T-helper 1 cell treated with Interleukin-12 subunit alpha and Interleukin-12 subunit beta and Interleukin-4 antibody, amounts not matched to agents 30 μg/mL and 1 μg/mL, for 36 hours (primary cell): Measurements from ENCODE around the gene ERBB4.

ENCODE experiments used
- H3K27ac Mint-ChIP-seq: one replicate; pipeline ENCODE4 v1.8.0; 2021; ENCODE audit warnings: mild to moderate bottlenecking, mixed read lengths
- H3K27me3 Mint-ChIP-seq: one replicate; pipeline ENCODE4 v1.8.0; 2021; ENCODE audit warnings: low read depth, mixed read lengths
- H3K36me3 Mint-ChIP-seq: one replicate; pipeline ENCODE4 v1.8.0; 2021; ENCODE audit warnings: low read depth, mixed read lengths
- H3K4me1 Mint-ChIP-seq: one replicate; pipeline ENCODE4 v1.8.0; 2021; ENCODE audit warnings: low read depth, mixed read lengths
- H3K4me3 Mint-ChIP-seq: one replicate; pipeline ENCODE4 v1.8.0; 2021; ENCODE audit warnings: mild to moderate bottlenecking, moderate library complexity, mixed read lengths
- H3K9me3 Mint-ChIP-seq: one replicate; pipeline ENCODE4 v1.8.0; 2021; ENCODE audit warnings: mixed read lengths

Gene ERBB4

GRCh38 chr2:211453311-211453887 lies 1085.2 kb downstream of the ERBB4 start:
- no peaks in the 10 kb centered on the region for H3K36me3 Mint-ChIP-seq
- no peaks in the 10 kb centered on the region for H3K27me3 Mint-ChIP-seq
- no peaks in the 10 kb centered on the region for H3K4me1 Mint-ChIP-seq
- no peak overlapping the region for H3K4me3 Mint-ChIP-seq
- H3K9me3 Mint-ChIP-seq = no peaks in the 10 kb centered on the region
- H3K27ac Mint-ChIP-seq = no peak overlapping the region

- no peak overlapping the region for H3K27ac Mint-ChIP-seq
- H3K4me1 Mint-ChIP-seq = no peaks in the 10 kb centered on the region
Measured at GRCh38 chr2:211451642-211452041, 1087.0 kb downstream of the ERBB4 start.

GRCh38 chr2:211449819-211450218 lies 1088.8 kb downstream of the ERBB4 start:
- Mint-ChIP-seq H3K27ac (no peak overlapping the region), H3K4me1 (no peaks in the 10 kb centered on the region), H3K36me3 (no peaks in the 10 kb centered on the region), H3K27me3 (no peaks in the 10 kb centered on the region), H3K4me3 (no peak overlapping the region), H3K9me3 (no peaks in the 10 kb centered on the region)

More at GRCh38 chr2:211451642-211452041, 1087.0 kb downstream of the ERBB4 start:
- Mint-ChIP-seq H3K36me3 (no peaks in the 10 kb centered on the region), H3K9me3 (no peaks in the 10 kb centered on the region), H3K4me3 (no peak overlapping the region), H3K27me3 (no peaks in the 10 kb centered on the region)

GRCh38 chr2:211447548-211447947 lies 1091.1 kb downstream of the ERBB4 start:
- Mint-ChIP-seq H3K27me3 (no peaks in the 10 kb centered on the region), H3K27ac (no peak overlapping the region), H3K4me3 (no peak overlapping the region), H3K36me3 (no peaks in the 10 kb centered on the region), H3K9me3 (no peaks in the 10 kb centered on the region), H3K4me1 (no peaks in the 10 kb centered on the region)

DNA sequence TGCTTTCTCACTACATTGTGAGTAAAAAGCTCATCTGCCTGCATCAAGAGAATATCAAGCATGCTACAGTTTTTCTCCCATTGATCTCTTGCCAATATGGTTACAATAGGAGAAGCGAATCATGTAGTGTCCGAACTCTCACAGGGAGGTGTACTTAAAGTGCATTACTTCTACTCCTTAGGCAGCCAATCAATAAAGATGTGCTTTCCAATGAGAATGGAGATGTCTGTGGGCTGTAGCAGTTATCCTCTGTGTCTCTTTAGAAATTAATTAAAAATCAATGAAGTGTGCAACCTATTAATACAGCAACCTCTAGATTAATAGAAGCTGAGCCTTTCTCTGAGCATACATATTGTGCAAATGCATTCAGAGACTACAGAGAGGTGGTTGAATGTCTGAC lies 1098.5 kb downstream of the ERBB4 start:
- Mint-ChIP-seq H3K27me3 (no peaks in the 10 kb centered on the region), H3K36me3 (no peaks in the 10 kb centered on the region), H3K9me3 (no peaks in the 10 kb centered on the region), H3K4me3 (no peak overlapping the region), H3K4me1 (no peaks in the 10 kb centered on the region), H3K27ac (no peak overlapping the region)

DNA sequence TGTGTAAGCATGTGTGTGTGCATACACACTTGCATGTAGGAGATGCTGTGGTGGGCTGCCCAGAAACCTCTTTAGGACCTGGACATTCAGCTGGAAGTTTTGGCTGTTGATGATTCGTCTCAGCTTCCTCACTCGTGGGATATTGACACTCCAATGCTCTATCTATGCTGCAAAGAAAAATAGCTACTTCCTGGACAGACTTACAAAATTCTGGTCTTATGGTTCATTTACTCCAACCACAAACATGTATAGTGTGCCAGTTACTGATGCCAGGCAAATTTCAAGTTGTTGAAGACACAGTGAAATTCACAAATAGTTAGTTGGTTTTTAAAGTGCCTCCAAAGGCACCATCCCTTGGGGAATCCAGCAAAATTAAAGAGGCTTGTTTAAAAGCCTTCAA lies 1099.6 kb downstream of the ERBB4 start:
- Mint-ChIP-seq H3K27ac (no peak overlapping the region), H3K9me3 (no peaks in the 10 kb centered on the region), H3K4me1 (no peaks in the 10 kb centered on the region), H3K36me3 (no peaks in the 10 kb centered on the region), H3K4me3 (no peak overlapping the region), H3K27me3 (no peaks in the 10 kb centered on the region)

DNA sequence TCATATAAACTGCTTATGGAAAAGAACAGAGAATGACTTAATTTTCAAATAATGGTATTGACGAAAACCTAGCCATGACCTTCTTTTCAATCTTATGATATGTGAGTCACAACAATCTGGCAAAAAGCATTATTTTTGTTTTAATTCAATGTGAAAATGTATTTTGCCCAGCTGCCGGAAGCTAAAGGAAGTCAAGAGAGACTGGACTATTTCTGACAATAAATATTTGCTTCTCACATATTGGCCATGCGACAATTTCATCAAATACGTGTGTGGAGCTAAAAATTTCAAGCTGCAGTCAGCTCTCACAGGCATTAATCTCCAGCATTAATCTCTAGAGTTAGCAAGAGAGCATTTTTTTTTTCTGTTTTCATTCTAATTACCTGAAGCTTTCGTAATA lies 1101.2 kb downstream of the ERBB4 start:
- no peak overlapping the region for H3K27ac Mint-ChIP-seq
- no peaks in the 10 kb centered on the region for H3K27me3 Mint-ChIP-seq
- H3K36me3 Mint-ChIP-seq = no peaks in the 10 kb centered on the region
- no peaks in the 10 kb centered on the region for H3K9me3 Mint-ChIP-seq
- no peaks in the 10 kb centered on the region for H3K4me1 Mint-ChIP-seq
- H3K4me3 Mint-ChIP-seq = no peak overlapping the region

GRCh38 chr2:211436182-211436581 lies 1102.4 kb downstream of the ERBB4 start:
- no peak overlapping the region for H3K27ac Mint-ChIP-seq
- H3K36me3 Mint-ChIP-seq = no peaks in the 10 kb centered on the region
- H3K9me3 Mint-ChIP-seq = no peaks in the 10 kb centered on the region

GRCh38 chr2:211435331-211435730 lies 1103.3 kb downstream of the ERBB4 start:
- Mint-ChIP-seq H3K36me3 (no peaks in the 10 kb centered on the region), H3K27ac (no peak overlapping the region)

More at GRCh38 chr2:211436182-211436581, 1102.4 kb downstream of the ERBB4 start:
- Mint-ChIP-seq H3K4me3 (no peak overlapping the region), H3K4me1 (no peaks in the 10 kb centered on the region), H3K27me3 (no peaks in the 10 kb centered on the region)

DNA sequence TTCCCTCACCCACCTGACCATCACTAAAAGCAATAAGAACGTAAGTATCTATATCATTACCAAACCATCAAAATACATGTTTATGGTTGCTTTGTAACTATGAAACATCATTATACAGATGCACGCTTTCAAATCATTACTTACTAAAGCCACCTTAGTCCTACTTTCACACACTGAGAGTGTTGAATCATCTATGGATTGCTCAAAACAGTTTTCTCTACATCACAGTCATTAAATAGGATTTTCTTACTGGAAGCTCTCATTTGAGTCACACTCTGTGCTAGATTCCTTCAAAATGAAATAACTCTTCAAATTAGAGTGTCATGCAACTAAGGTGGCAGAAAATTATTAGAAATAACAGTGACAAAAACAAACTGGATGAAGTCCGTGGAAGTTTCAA lies 1103.8 kb downstream of the ERBB4 start:
- Mint-ChIP-seq H3K4me1 (no peaks in the 10 kb centered on the region), H3K27ac (no peak overlapping the region), H3K36me3 (no peaks in the 10 kb centered on the region), H3K27me3 (no peaks in the 10 kb centered on the region), H3K4me3 (no peak overlapping the region), H3K9me3 (no peaks in the 10 kb centered on the region)

More at GRCh38 chr2:211435331-211435730, 1103.3 kb downstream of the ERBB4 start:
- Mint-ChIP-seq H3K27me3 (no peaks in the 10 kb centered on the region), H3K4me1 (no peaks in the 10 kb centered on the region), H3K4me3 (no peak overlapping the region), H3K9me3 (no peaks in the 10 kb centered on the region)

- Mint-ChIP-seq H3K4me1 (no peaks in the 10 kb centered on the region), H3K9me3 (no peaks in the 10 kb centered on the region), H3K36me3 (no peaks in the 10 kb centered on the region), H3K4me3 (no peak overlapping the region), H3K27ac (no peak overlapping the region), H3K27me3 (no peaks in the 10 kb centered on the region)
Measured at GRCh38 chr2:211429256-211429920, 1109.2 kb downstream of the ERBB4 start.

DNA sequence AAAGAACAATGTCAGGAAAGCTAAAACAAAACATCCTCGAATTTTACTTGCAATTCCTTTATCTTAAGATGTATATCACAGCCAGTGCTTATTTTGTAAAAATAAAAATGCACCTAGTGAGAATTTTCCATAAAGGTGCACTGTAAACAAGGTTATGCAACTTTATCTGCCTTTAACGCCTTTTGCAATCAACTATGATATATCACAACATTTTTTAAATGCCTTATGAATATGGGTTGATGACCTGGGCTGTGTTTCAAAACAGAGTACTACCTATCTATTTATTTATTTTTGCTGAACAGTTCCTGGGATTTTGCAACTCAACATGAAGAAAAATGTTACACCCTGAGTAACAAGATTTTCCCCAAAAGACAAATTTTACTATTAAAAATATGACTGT lies 1112.4 kb downstream of the ERBB4 start:
- no peaks in the 10 kb centered on the region for H3K9me3 Mint-ChIP-seq
- H3K4me3 Mint-ChIP-seq = no peak overlapping the region
- no peak overlapping the region for H3K27ac Mint-ChIP-seq

GRCh38 chr2:211423018-211423417 lies 1115.6 kb downstream of the ERBB4 start:
- H3K4me3 Mint-ChIP-seq = no peak overlapping the region
- no peak overlapping the region for H3K27ac Mint-ChIP-seq
- H3K9me3 Mint-ChIP-seq = no peaks in the 10 kb centered on the region
- H3K4me1 Mint-ChIP-seq = no peaks in the 10 kb centered on the region
- no peaks in the 10 kb centered on the region for H3K27me3 Mint-ChIP-seq
- no peaks in the 10 kb centered on the region for H3K36me3 Mint-ChIP-seq

More for the DNA sequence above, 1112.4 kb downstream of the ERBB4 start:
- H3K27me3 Mint-ChIP-seq = no peaks in the 10 kb centered on the region
- H3K36me3 Mint-ChIP-seq = no peaks in the 10 kb centered on the region
- no peaks in the 10 kb centered on the region for H3K4me1 Mint-ChIP-seq

DNA sequence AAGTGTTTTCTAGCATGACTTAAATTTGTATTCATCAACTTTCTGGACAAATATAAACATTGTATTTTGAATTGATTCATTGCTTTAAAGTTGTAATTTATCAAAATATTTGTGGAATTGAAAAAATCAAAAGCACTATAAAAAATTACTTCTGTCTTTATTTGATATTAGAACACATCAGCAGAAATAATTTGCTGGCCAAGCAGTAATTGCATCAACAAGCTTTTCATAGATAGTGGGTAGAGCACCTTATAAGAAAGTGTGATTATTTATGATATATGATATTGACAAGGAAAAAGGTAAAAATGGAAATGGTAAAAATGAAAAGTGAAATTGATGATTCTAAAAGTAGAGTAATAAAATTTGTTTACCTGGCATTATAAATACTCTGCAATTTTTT lies 1121.1 kb downstream of the ERBB4 start:
- no peaks in the 10 kb centered on the region for H3K9me3 Mint-ChIP-seq
- no peak overlapping the region for H3K27ac Mint-ChIP-seq
- no peak overlapping the region for H3K4me3 Mint-ChIP-seq
- no peaks in the 10 kb centered on the region for H3K4me1 Mint-ChIP-seq
- H3K27me3 Mint-ChIP-seq = no peaks in the 10 kb centered on the region
- no peaks in the 10 kb centered on the region for H3K36me3 Mint-ChIP-seq

- no peaks in the 10 kb centered on the region for H3K36me3 Mint-ChIP-seq
- no peak overlapping the region for H3K27ac Mint-ChIP-seq
- H3K4me3 Mint-ChIP-seq = no peak overlapping the region
- no peaks in the 10 kb centered on the region for H3K27me3 Mint-ChIP-seq
- no peaks in the 10 kb centered on the region for H3K4me1 Mint-ChIP-seq
- H3K9me3 Mint-ChIP-seq = no peaks in the 10 kb centered on the region
Measured at GRCh38 chr2:211416373-211416772, 1122.2 kb downstream of the ERBB4 start.
